Mucosa of descending colon (tissue), 3 donors: ENCODE results near the gene GPR63. TPM values are rescaled to one million over a fixed set of nuclear protein-coding genes. Genes with fewer than 3 reads are reported as not detected.

Experiments used
- ATAC-seq: fragments of 200-7000 bp; cut with Tn5 transposase; one replicate; pipeline ENCODE4 v1.9.1; 2020; ENCODE audit warnings: mild to moderate bottlenecking, moderate library complexity
- DNase-seq, 3 donors: peaks; one replicate each; pipeline ENCODE4 v3.0.0-alpha.2; 2020
- H3K36me3 ChIP-seq: fragments of 200-600 bp; one replicate; pipeline ENCODE4 v1.8.0; 2021; ENCODE audit warnings: low read depth, mild to moderate bottlenecking
- H3K4me1 ChIP-seq: fragments of 200-600 bp; one replicate; pipeline ENCODE4 v1.8.0; 2021; ENCODE audit warnings: low read depth, mild to moderate bottlenecking
- H3K4me3 ChIP-seq: fragments of 200-600 bp; one replicate; pipeline ENCODE4 v1.8.0; 2021; ENCODE audit warnings: mild to moderate bottlenecking
- H3K9me3 ChIP-seq: fragments of 200-600 bp; one replicate; pipeline ENCODE4 v1.8.0; 2021; ENCODE audit warnings: mild to moderate bottlenecking
- CTCF ChIP-seq: fragments of 200-600 bp; IDR thresholded peaks from one replicate; pipeline ENCODE4 v1.8.0; 2022; ENCODE audit warnings: antibody characterized with exemption, mild to moderate bottlenecking
- intact Hi-C, 2 donors: fragments of 100-400 bp; cut with DNase I in 1 of 2; cut with micrococcal nuclease in 1 of 2; formaldehyde crosslinking; loops; one replicate each; pipeline versions ENCODE4 v1.11.0 to v1.11.1; 2022; cut with DNase I, micrococcal nuclease
- total RNA-seq, 3 donors: library from RNA; stranded (reverse); fragmentation: NEBNext Ultra II Directional in 2 of 3; extraction: Animal tissue kit (Norgen Biotek cat#: 25700) in 2 of 3; gene quantifications; one replicate each; pipeline versions ENCODE4 v1.2.1 to v1.2.4, GENCODE V29; 2021 to 2023
- donor health status: DM: no; HTN: no; CAD: no; lungs with moderate emphysema.
- donor health status: DM: no; HTN: no; CAD: no.
- donor health status: DM: no; HTN: yes; CAD: no.

GPR63 gene
- total RNA-seq, 3 donors from 2014 or later, result 1.3 to 1.5 (median 1.3) TPM

GRCh38 chr6:96787846-96788580 lies 49.3 kb downstream of the GPR63 start:
- Histone ChIP-seq H3K4me1 (no peaks in the 10 kb centered on the region), H3K9me3 (no peaks in the 10 kb centered on the region), H3K4me3 (no peak overlapping the region), H3K36me3 (no peaks in the 10 kb centered on the region)
- ATAC-seq (no peak), DNase-seq (no peak)
- no peak for TF ChIP-seq CTCF
- intact Hi-C loops, result no loop called here

- intact Hi-C loops, result no loop called here
- Histone ChIP-seq H3K9me3 (no peaks in the 10 kb centered on the region), H3K36me3 (no peaks in the 10 kb centered on the region), H3K4me3 (no peak overlapping the region), H3K4me1 (no peaks in the 10 kb centered on the region)
- no peak for ATAC-seq
- TF ChIP-seq CTCF, result no peak
- DNase-seq, result no peak
Measured at GRCh38 chr6:96786336-96786735, 50.9 kb downstream of the GPR63 start.

- intact Hi-C loops, result no loop called here
- ATAC-seq (no peak), DNase-seq (no peak)
- H3K9me3 ChIP-seq, result no peaks in the 10 kb centered on the region
- no peak overlapping the region for H3K4me3 ChIP-seq
- H3K36me3 ChIP-seq, result no peaks in the 10 kb centered on the region
- no peaks in the 10 kb centered on the region for H3K4me1 ChIP-seq
- no peak for TF ChIP-seq CTCF
Measured at GRCh38 chr6:96784650-96785049, 52.6 kb downstream of the GPR63 start.

- no peak for TF ChIP-seq CTCF
- Histone ChIP-seq H3K4me1 (no peaks in the 10 kb centered on the region), H3K36me3 (no peaks in the 10 kb centered on the region), H3K9me3 (no peaks in the 10 kb centered on the region), H3K4me3 (no peak overlapping the region)
- DNase-seq (no peak), ATAC-seq (no peak)
- intact Hi-C loops, result no loop called here
Measured at GRCh38 chr6:96783307-96783706, 54.0 kb downstream of the GPR63 start.

- no peak overlapping the region for H3K4me3 ChIP-seq
- intact Hi-C loops, result no loop called here
- DNase-seq (no peak), ATAC-seq (no peak)
- H3K36me3 ChIP-seq, result no peaks in the 10 kb centered on the region
- no peaks in the 10 kb centered on the region for H3K9me3 ChIP-seq
- no peaks in the 10 kb centered on the region for H3K4me1 ChIP-seq
- TF ChIP-seq CTCF, result no peak
Measured at GRCh38 chr6:96781557-96781956, 55.7 kb downstream of the GPR63 start.

- DNase-seq, result no peak
- Histone ChIP-seq H3K36me3 (no peaks in the 10 kb centered on the region), H3K9me3 (no peaks in the 10 kb centered on the region), H3K4me1 (peaks cover 7% of the 10 kb centered on the region), H3K4me3 (no peak overlapping the region)
- no peak for TF ChIP-seq CTCF
- ATAC-seq, result no peak
- intact Hi-C loops, result no loop called here
Measured at GRCh38 chr6:96777113-96777512, 60.2 kb downstream of the GPR63 start.
